Measurements from ENCODE around the gene CCIN.

- TF ChIP-seq CTCF (IDR thresholded peaks at IDR 0.05) (no peak), EZH2phosphoT487 (IDR thresholded peaks at IDR 0.05) (no peak), EZH2 (IDR thresholded peaks at IDR 0.05) (no peak)
These were observed 39.5 kb downstream of the CCIN start for GRCh38 chr9:36208521-36209253.

Data from neural progenitor cell (in vitro differentiated cells).